HS-5 (cell line): ENCODE results near the gene EEF1AKMT2.
"Not testable (repeated sequence)": the region's sequence is repeated elsewhere in the genome, so short reads cannot be mapped to it uniquely, and the experiment has no call there.

Experiments
- DNase-seq: peaks from one replicate; pipeline ENCODE4 v3.0.0-alpha.2; 2012; ENCODE audit warnings: low read depth

The EEF1AKMT2 gene

GRCh38 chr10:124755581-124755980 lies 36.1 kb downstream of the EEF1AKMT2 start:
- DNase-seq, result no peak

GRCh38 chr10:124754227-124754626 lies 37.5 kb downstream of the EEF1AKMT2 start:
- no peak for DNase-seq

GRCh38 chr10:124748953-124749645 lies 42.6 kb downstream of the EEF1AKMT2 start:
- no peak for DNase-seq

GRCh38 chr10:124748166-124748565 lies 43.5 kb downstream of the EEF1AKMT2 start:
- no peak for DNase-seq

GRCh38 chr10:124747745-124748144 lies 43.9 kb downstream of the EEF1AKMT2 start:
- DNase-seq, result no peak

GRCh38 chr10:124746992-124747391 lies 44.7 kb downstream of the EEF1AKMT2 start:
- DNase-seq, result no peak

GRCh38 chr10:124746447-124746846 lies 45.2 kb downstream of the EEF1AKMT2 start:
- DNase-seq, result not testable (repeated sequence)

GRCh38 chr10:124745673-124746072 lies 46.0 kb downstream of the EEF1AKMT2 start:
- no peak for DNase-seq

- DNase-seq, result no peak
Measured at GRCh38 chr10:124745252-124745651, 46.4 kb downstream of the EEF1AKMT2 start.

- DNase-seq, result no peak
Measured at GRCh38 chr10:124744102-124745050, 47.3 kb downstream of the EEF1AKMT2 start, which contains the start of gene FAM53B. Gene FAM53B (minus strand): TSS chr10:124744378. CDS start chr10:124706713, 37,665 bp downstream.

GRCh38 chr10:124743191-124744101 lies 48.2 kb downstream of the EEF1AKMT2 start:
- no peak for DNase-seq

- DNase-seq, result no peak
Measured at GRCh38 chr10:124742413-124743190, 49.1 kb downstream of the EEF1AKMT2 start.

- no peak for DNase-seq
Measured at GRCh38 chr10:124741922-124742412, 49.7 kb downstream of the EEF1AKMT2 start.

GRCh38 chr10:124741281-124741921 lies 50.3 kb downstream of the EEF1AKMT2 start:
- no peak for DNase-seq

GRCh38 chr10:124740369-124741280 lies 51.1 kb downstream of the EEF1AKMT2 start:
- no peak for DNase-seq

- no peak for DNase-seq
Measured at GRCh38 chr10:124739986-124740368, 51.7 kb downstream of the EEF1AKMT2 start.

GRCh38 chr10:124739119-124739921 lies 52.4 kb downstream of the EEF1AKMT2 start:
- no peak for DNase-seq

GRCh38 chr10:124738441-124738840 lies 53.2 kb downstream of the EEF1AKMT2 start:
- DNase-seq, result no peak
